Measurements from ENCODE around the gene SP140. TPM values are rescaled to one million over a fixed set of nuclear protein-coding genes. Genes with fewer than 3 reads are reported as not detected.

The SP140 gene
- total RNA-seq, 2 donors from 2014 or later: not detected

DNA sequence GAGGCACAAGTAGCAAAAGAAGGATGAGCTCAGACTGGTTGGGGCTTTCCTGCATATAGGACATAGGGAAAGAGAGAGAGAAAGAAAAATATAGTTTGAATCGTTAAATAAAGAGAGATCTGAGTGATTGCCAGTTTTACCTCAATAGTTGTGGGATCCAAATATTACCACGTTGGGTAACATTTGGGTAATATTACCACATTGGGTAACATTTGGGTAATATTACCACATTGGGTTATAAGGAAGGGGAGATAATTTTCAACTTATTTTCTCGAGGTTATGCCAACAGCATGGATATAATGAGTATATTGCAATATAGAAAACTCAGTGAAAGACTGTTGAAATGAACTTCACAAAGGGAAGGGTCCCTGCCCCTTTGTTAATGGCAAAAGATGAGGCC, 20.7 kb downstream of the SP140 start:
- WGBS, 2 experiments (ENCODE audit: insufficient coverage in 1 of 2, insufficient read length in 1 of 2): 57 to 76% methylated on average over 2 to 3 of the region's 3 CpGs
- Histone ChIP-seq H3K27me3 (ENCODE audit: control insufficient read depth, insufficient read depth, low read length, poor library complexity, severe bottlenecking) (no peaks in the 10 kb centered on the region), H3K36me3 (ENCODE audit: control insufficient read depth, insufficient read depth, low read length) (no peaks in the 10 kb centered on the region), H3K9ac (ENCODE audit: extremely low read depth, low read length, poor library complexity, severe bottlenecking) (no peak overlapping the region), H3K4me1 (ENCODE audit: control insufficient read depth, insufficient read depth, low read length) (no peaks in the 10 kb centered on the region), H3K27ac (ENCODE audit: low read depth, low read length) (no peak overlapping the region), H3K4me3 (ENCODE audit: low read length) (no peak overlapping the region), H3K9me3 (ENCODE audit: control insufficient read depth, low read length) (no peaks in the 10 kb centered on the region)
- H3K27me3 Mint-ChIP-seq (ENCODE audit: insufficient read depth): no peaks in the 10 kb centered on the region
- H3K4me3 Mint-ChIP-seq: no peak overlapping the region
- TF ChIP-seq CTCF (conservative IDR thresholded peaks at IDR 0.05): no peak
- no peak overlapping the region for H3K27ac Mint-ChIP-seq
- no peaks in the 10 kb centered on the region for H3K9me3 Mint-ChIP-seq
- no peaks in the 10 kb centered on the region for H3K4me1 Mint-ChIP-seq
- no peak for DNase-seq
- no peaks in the 10 kb centered on the region for H3K36me3 Mint-ChIP-seq (ENCODE audit: low read depth)

DNA sequence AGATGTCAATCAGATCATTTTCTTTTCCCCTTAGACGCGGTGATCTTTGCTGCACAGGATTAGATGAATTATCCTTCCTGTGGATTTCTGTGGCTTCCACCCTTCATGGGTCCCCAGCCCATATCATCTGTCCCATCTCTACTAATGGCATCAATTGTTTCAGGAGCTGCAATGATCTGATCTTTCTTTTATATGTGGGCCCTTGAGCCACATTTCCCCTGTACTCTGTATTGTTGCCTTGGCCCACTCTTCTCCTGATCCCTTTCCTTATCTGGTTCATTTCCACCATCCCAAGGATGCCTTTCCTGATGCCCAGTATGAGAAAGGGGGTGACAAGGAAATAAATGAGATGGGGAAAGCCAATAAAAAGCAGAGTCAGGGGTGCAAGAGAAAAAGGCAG, 24.7 kb downstream of the SP140 start:
- H3K9me3 Mint-ChIP-seq: no peaks in the 10 kb centered on the region
- no peak overlapping the region for H3K4me3 ChIP-seq (ENCODE audit: low read length)
- no peak overlapping the region for H3K4me3 Mint-ChIP-seq
- no peaks in the 10 kb centered on the region for H3K36me3 ChIP-seq (ENCODE audit: control insufficient read depth, insufficient read depth, low read length)
- DNase-seq: no peak
- H3K27ac ChIP-seq (ENCODE audit: low read depth, low read length): no peak overlapping the region
- H3K9me3 ChIP-seq (ENCODE audit: control insufficient read depth, low read length): no peaks in the 10 kb centered on the region
- H3K27me3 ChIP-seq (ENCODE audit: control insufficient read depth, insufficient read depth, low read length, poor library complexity, severe bottlenecking): no peaks in the 10 kb centered on the region
- no peaks in the 10 kb centered on the region for H3K4me1 ChIP-seq (ENCODE audit: control insufficient read depth, insufficient read depth, low read length)
- no peak overlapping the region for H3K27ac Mint-ChIP-seq
- WGBS, 2 experiments (ENCODE audit: insufficient coverage in 1 of 2, insufficient read length in 1 of 2): 92 to 95% methylated on average over 2 of the region's 2 CpGs
- no peaks in the 10 kb centered on the region for H3K27me3 Mint-ChIP-seq (ENCODE audit: insufficient read depth)
- TF ChIP-seq CTCF (conservative IDR thresholded peaks at IDR 0.05): no peak
- H3K9ac ChIP-seq (ENCODE audit: extremely low read depth, low read length, poor library complexity, severe bottlenecking): no peak overlapping the region
- H3K4me1 Mint-ChIP-seq: no peaks in the 10 kb centered on the region
- no peaks in the 10 kb centered on the region for H3K36me3 Mint-ChIP-seq (ENCODE audit: low read depth)

- Mint-ChIP-seq H3K36me3 (ENCODE audit: low read depth) (no peaks in the 10 kb centered on the region), H3K4me1 (no peaks in the 10 kb centered on the region), H3K9me3 (no peaks in the 10 kb centered on the region), H3K27ac (no peak overlapping the region), H3K4me3 (no peak overlapping the region), H3K27me3 (ENCODE audit: insufficient read depth) (no peaks in the 10 kb centered on the region)
- 91 to 96% methylated on average over 4 of the region's 4 CpGs for WGBS, 2 experiments (ENCODE audit: insufficient coverage in 1 of 2, insufficient read length in 1 of 2)
- Histone ChIP-seq H3K36me3 (ENCODE audit: control insufficient read depth, insufficient read depth, low read length) (no peaks in the 10 kb centered on the region), H3K9me3 (ENCODE audit: control insufficient read depth, low read length) (no peaks in the 10 kb centered on the region), H3K27me3 (ENCODE audit: control insufficient read depth, insufficient read depth, low read length, poor library complexity, severe bottlenecking) (no peaks in the 10 kb centered on the region), H3K4me1 (ENCODE audit: control insufficient read depth, insufficient read depth, low read length) (no peaks in the 10 kb centered on the region), H3K9ac (ENCODE audit: extremely low read depth, low read length, poor library complexity, severe bottlenecking) (no peak overlapping the region), H3K27ac (ENCODE audit: low read depth, low read length) (no peak overlapping the region), H3K4me3 (ENCODE audit: low read length) (no peak overlapping the region)
- no peak for TF ChIP-seq CTCF (conservative IDR thresholded peaks at IDR 0.05)
- no peak for DNase-seq
Observed at GRCh38 chr2:230254152-230254881, 28.8 kb downstream of the SP140 start.
